ENCODE measurements around the gene ANO1.

DNA sequence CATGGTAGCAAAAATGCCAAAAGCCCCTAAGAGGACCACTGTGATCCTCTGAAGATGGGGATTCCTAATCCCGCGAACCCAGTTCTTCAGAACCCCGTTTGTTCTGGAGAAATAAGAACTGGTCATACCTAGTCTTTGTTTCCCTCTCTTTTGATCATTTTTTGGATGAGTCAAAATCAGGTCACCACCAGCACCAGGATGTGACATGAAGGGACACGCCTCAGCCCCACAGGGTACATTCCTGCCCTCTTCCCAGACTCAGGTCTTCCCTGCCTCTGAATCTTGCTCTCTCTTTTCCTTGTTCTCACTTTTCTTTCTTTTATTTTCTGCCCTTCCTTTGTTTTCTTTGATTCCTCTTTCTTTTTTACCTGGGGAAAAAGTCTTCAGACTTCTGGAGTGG, 14.6 kb upstream of the ANO1 start:
- TF ChIP-seq, protein P1, sequence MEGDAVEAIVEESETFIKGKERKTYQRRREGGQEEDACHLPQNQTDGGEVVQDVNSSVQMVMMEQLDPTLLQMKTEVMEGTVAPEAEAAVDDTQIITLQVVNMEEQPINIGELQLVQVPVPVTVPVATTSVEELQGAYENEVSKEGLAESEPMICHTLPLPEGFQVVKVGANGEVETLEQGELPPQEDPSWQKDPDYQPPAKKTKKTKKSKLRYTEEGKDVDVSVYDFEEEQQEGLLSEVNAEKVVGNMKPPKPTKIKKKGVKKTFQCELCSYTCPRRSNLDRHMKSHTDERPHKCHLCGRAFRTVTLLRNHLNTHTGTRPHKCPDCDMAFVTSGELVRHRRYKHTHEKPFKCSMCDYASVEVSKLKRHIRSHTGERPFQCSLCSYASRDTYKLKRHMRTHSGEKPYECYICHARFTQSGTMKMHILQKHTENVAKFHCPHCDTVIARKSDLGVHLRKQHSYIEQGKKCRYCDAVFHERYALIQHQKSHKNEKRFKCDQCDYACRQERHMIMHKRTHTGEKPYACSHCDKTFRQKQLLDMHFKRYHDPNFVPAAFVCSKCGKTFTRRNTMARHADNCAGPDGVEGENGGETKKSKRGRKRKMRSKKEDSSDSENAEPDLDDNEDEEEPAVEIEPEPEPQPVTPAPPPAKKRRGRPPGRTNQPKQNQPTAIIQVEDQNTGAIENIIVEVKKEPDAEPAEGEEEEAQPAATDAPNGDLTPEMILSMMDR (IDR thresholded peaks at IDR 0.05) = no peak
- TF ChIP-seq POLR2A (IDR thresholded peaks at IDR 0.05) = no peak
